Measurements from ENCODE around the gene ABCB11. TPM values are rescaled to one million over a fixed set of nuclear protein-coding genes. Genes with fewer than 3 reads are reported as not detected.

Gene ABCB11
- polyA plus RNA-seq, 1 donor from 2014 or later: not detected

GRCh38 chr2:168903888-168904287 lies 127.2 kb downstream of the ABCB11 start:
- no peak overlapping the region for H3K4me3 ChIP-seq (ENCODE audit: low read length)
- no peaks in the 10 kb centered on the region for H3K79me2 ChIP-seq (replicated peaks; ENCODE audit: insufficient read depth, low read length)
- H3K9ac ChIP-seq (ENCODE audit: low read length): no peak overlapping the region
- no peaks in the 10 kb centered on the region for H4K20me1 ChIP-seq (ENCODE audit: insufficient read depth)
- no peak overlapping the region for H3K4me2 ChIP-seq (ENCODE audit: low read length)
- no peaks in the 10 kb centered on the region for H3K9me3 ChIP-seq (ENCODE audit: low read length)
- no peak overlapping the region for H2AFZ ChIP-seq (ENCODE audit: low read depth, low read length)
- H3K27ac ChIP-seq (ENCODE audit: low read length): no peak overlapping the region
- H3K9me2 ChIP-seq (ENCODE audit: insufficient read depth, low read length): no peaks in the 10 kb centered on the region
- H3F3A ChIP-seq (ENCODE audit: insufficient read depth, low read length, poor library complexity, severe bottlenecking): no peaks in the 10 kb centered on the region
- TF ChIP-seq REST (IDR thresholded peaks at IDR 0.05; ENCODE audit: borderline replicate concordance) (no peak), MXI1 (conservative IDR thresholded peaks at IDR 0.05; ENCODE audit: poor library complexity, severe bottlenecking) (no peak), TAF1 (IDR thresholded peaks at IDR 0.05; ENCODE audit: low read depth) (no peak), CTCF (IDR thresholded peaks at IDR 0.05; ENCODE audit: poor library complexity, severe bottlenecking) (no peak), EP300 (conservative IDR thresholded peaks at IDR 0.05; ENCODE audit: poor library complexity, severe bottlenecking) (no peak), POLR2AphosphoS5 (IDR thresholded peaks at IDR 0.05) (no peak), EZH2 (IDR thresholded peaks at IDR 0.05; ENCODE audit: borderline replicate concordance, insufficient read depth, low read length, poor library complexity, severe bottlenecking) (no peak), SMC3 (conservative IDR thresholded peaks at IDR 0.05; ENCODE audit: poor library complexity) (no peak), RAD21 (conservative IDR thresholded peaks at IDR 0.05) (no peak)
- no peaks in the 10 kb centered on the region for H3K36me3 ChIP-seq (ENCODE audit: insufficient read depth, low read length)
- H3K27me3 ChIP-seq (ENCODE audit: insufficient read depth, low read depth, low read length): no peaks in the 10 kb centered on the region

- no peak within 1 kb of the TSS for H3K27ac ChIP-seq (ENCODE audit: low read length)
- no peaks in the 10 kb centered on the region for H3K36me3 ChIP-seq (ENCODE audit: insufficient read depth, low read length)
- no peak within 1 kb of the TSS for H3K4me3 ChIP-seq (ENCODE audit: low read length)
- no peaks in the 10 kb centered on the region for H3F3A ChIP-seq (ENCODE audit: insufficient read depth, low read length, poor library complexity, severe bottlenecking)
- no peaks in the 10 kb centered on the region for H3K27me3 ChIP-seq (ENCODE audit: insufficient read depth, low read depth, low read length)
- no peaks in the 10 kb centered on the region for H4K20me1 ChIP-seq (ENCODE audit: insufficient read depth)
- no peaks in the 10 kb centered on the region for H3K79me2 ChIP-seq (replicated peaks; ENCODE audit: insufficient read depth, low read length)
- H3K9me3 ChIP-seq (ENCODE audit: low read length): no peaks in the 10 kb centered on the region
- no peak within 1 kb of the TSS for H3K4me2 ChIP-seq (ENCODE audit: low read length)
- TF ChIP-seq CTCF (IDR thresholded peaks at IDR 0.05; ENCODE audit: poor library complexity, severe bottlenecking): no peak
- no peak for TF ChIP-seq EP300 (conservative IDR thresholded peaks at IDR 0.05; ENCODE audit: poor library complexity, severe bottlenecking)
- TF ChIP-seq EZH2 (IDR thresholded peaks at IDR 0.05; ENCODE audit: borderline replicate concordance, insufficient read depth, low read length, poor library complexity, severe bottlenecking): no peak
- no peak for TF ChIP-seq POLR2AphosphoS5 (IDR thresholded peaks at IDR 0.05)
- no peak for TF ChIP-seq MXI1 (conservative IDR thresholded peaks at IDR 0.05; ENCODE audit: poor library complexity, severe bottlenecking)
- TF ChIP-seq SMC3 (conservative IDR thresholded peaks at IDR 0.05; ENCODE audit: poor library complexity): no peak
- TF ChIP-seq TAF1 (IDR thresholded peaks at IDR 0.05; ENCODE audit: low read depth): no peak
- no peak for TF ChIP-seq RAD21 (conservative IDR thresholded peaks at IDR 0.05)
- TF ChIP-seq REST (IDR thresholded peaks at IDR 0.05; ENCODE audit: borderline replicate concordance): no peak
- H3K9ac ChIP-seq (ENCODE audit: low read length): no peak within 1 kb of the TSS
- no peaks in the 10 kb centered on the region for H3K9me2 ChIP-seq (ENCODE audit: insufficient read depth, low read length)
- no peak within 1 kb of the TSS for H2AFZ ChIP-seq (ENCODE audit: low read depth, low read length)
Observed at GRCh38 chr2:168901003-168901402, 130.1 kb downstream of the ABCB11 start, which contains the start of gene G6PC2. Gene G6PC2 (plus strand): TSS chr2:168901291. CDS start chr2:168901332, 41 bp downstream.

All from neural cell (in vitro differentiated cells).